ENCODE results near the gene TMEM170B. TPM values are rescaled to one million over a fixed set of nuclear protein-coding genes. Genes with fewer than 3 reads are reported as not detected.

The TMEM170B gene
- total RNA-seq, 2 experiments from 2014 or later: 1.8 to 1.9 TPM

GRCh38 chr6:11621119-11621518 lies 83.6 kb downstream of the TMEM170B start:
- ATAC-seq: no peak
- ChIA-PET POLR2A (no interaction called here), CTCF (no interaction called here)
- Mint-ChIP-seq H3K9me3 (no peaks in the 10 kb centered on the region), H3K27ac (no peak overlapping the region), H3K4me3 (no peak overlapping the region), H3K4me1 (ENCODE audit: low read depth) (no peaks in the 10 kb centered on the region), H3K27me3 (no peaks in the 10 kb centered on the region), H3K36me3 (ENCODE audit: low read depth) (no peaks in the 10 kb centered on the region)
- TF ChIP-seq CTCF (IDR thresholded peaks at IDR 0.05): no peak
- DNase-seq: no peak
- intact Hi-C loops (cut with micrococcal nuclease): no loop called here

GRCh38 chr6:11622156-11622555 lies 84.6 kb downstream of the TMEM170B start:
- Mint-ChIP-seq H3K27ac (no peak overlapping the region), H3K4me1 (ENCODE audit: low read depth) (no peaks in the 10 kb centered on the region), H3K36me3 (ENCODE audit: low read depth) (no peaks in the 10 kb centered on the region), H3K27me3 (no peaks in the 10 kb centered on the region), H3K9me3 (no peaks in the 10 kb centered on the region), H3K4me3 (no peak overlapping the region)
- intact Hi-C loops (cut with micrococcal nuclease): no loop called here
- DNase-seq: no peak
- TF ChIP-seq CTCF (IDR thresholded peaks at IDR 0.05): no peak
- POLR2A ChIA-PET: no interaction called here
- CTCF ChIA-PET: no interaction called here
- ATAC-seq: no peak

GRCh38 chr6:11623272-11623671 lies 85.7 kb downstream of the TMEM170B start:
- no peaks in the 10 kb centered on the region for H3K4me1 Mint-ChIP-seq (ENCODE audit: low read depth)
- DNase-seq (no peak), ATAC-seq (no peak)
- no peaks in the 10 kb centered on the region for H3K27me3 Mint-ChIP-seq
- no peaks in the 10 kb centered on the region for H3K36me3 Mint-ChIP-seq (ENCODE audit: low read depth)
- H3K27ac Mint-ChIP-seq: no peak overlapping the region
- POLR2A ChIA-PET: no interaction called here
- intact Hi-C loops (cut with micrococcal nuclease): no loop called here
- CTCF ChIA-PET: no interaction called here
- H3K9me3 Mint-ChIP-seq: no peaks in the 10 kb centered on the region
- H3K4me3 Mint-ChIP-seq: no peak overlapping the region
- no peak for TF ChIP-seq CTCF (IDR thresholded peaks at IDR 0.05)

GRCh38 chr6:11625302-11625701 lies 87.8 kb downstream of the TMEM170B start:
- no peaks in the 10 kb centered on the region for H3K9me3 Mint-ChIP-seq
- H3K27ac Mint-ChIP-seq: no peak overlapping the region
- H3K36me3 Mint-ChIP-seq (ENCODE audit: low read depth): no peaks in the 10 kb centered on the region
- no peaks in the 10 kb centered on the region for H3K4me1 Mint-ChIP-seq (ENCODE audit: low read depth)
- intact Hi-C loops (cut with micrococcal nuclease): no loop called here
- H3K4me3 Mint-ChIP-seq: no peak overlapping the region
- ChIA-PET CTCF (interaction anchor here (1.8 kb wide), 1 partner anchor 30 kb away, joined by 6 read pairs; no protein-coding TSS in a partner anchor), POLR2A (no interaction called here)
- no peak for TF ChIP-seq CTCF (IDR thresholded peaks at IDR 0.05)
- no peak for DNase-seq
- no peaks in the 10 kb centered on the region for H3K27me3 Mint-ChIP-seq
- no peak for ATAC-seq

- Mint-ChIP-seq H3K27ac (no peak overlapping the region), H3K4me1 (ENCODE audit: low read depth) (no peaks in the 10 kb centered on the region), H3K4me3 (no peak overlapping the region), H3K36me3 (ENCODE audit: low read depth) (no peaks in the 10 kb centered on the region), H3K9me3 (no peaks in the 10 kb centered on the region), H3K27me3 (no peaks in the 10 kb centered on the region)
- intact Hi-C loops (cut with micrococcal nuclease): no loop called here
- CTCF ChIA-PET: no interaction called here
- ATAC-seq (no peak), DNase-seq (no peak)
- POLR2A ChIA-PET: no interaction called here
- no peak for TF ChIP-seq CTCF (IDR thresholded peaks at IDR 0.05)
These were observed 88.8 kb downstream of the TMEM170B start for GRCh38 chr6:11626356-11626755.
